Breast epithelium (tissue), 3 donors: ENCODE measurements around the gene MYBPHL.

Source experiments
- CTCF ChIP-seq, 3 donors: fragments of 450-650 bp; IDR thresholded peaks; one replicate each; pipeline ENCODE4 v1.5.1; 2016 to 2017; ENCODE audit warnings: antibody characterized with exemption in 3 of 3, mild to moderate bottlenecking in 3 of 3, moderate library complexity in 3 of 3
- POLR2A ChIP-seq: fragments of 450-650 bp; IDR thresholded peaks from one replicate; pipeline ENCODE4 v1.6.1; 2016; ENCODE audit warnings: antibody characterized with exemption, mild to moderate bottlenecking, moderate library complexity
- POLR2AphosphoS5 ChIP-seq, 3 donors: sonication (generic); formaldehyde crosslinking; IDR thresholded peaks; one replicate each; pipeline ENCODE4 v1.6.1; 2017; ENCODE audit warnings: antibody characterized with exemption in 3 of 3

- TF ChIP-seq POLR2AphosphoS5 (IDR thresholded peaks at IDR 0.05): no peak
- no peak for TF ChIP-seq POLR2A
- TF ChIP-seq CTCF (IDR thresholded peaks at IDR 0.05): no peak
Observed at GRCh38 chr1:109243860-109244552, 62.8 kb downstream of the MYBPHL start.
